ENCODE measurements around the gene ADCY10.

- TF ChIP-seq POLR2A (IDR thresholded peaks at IDR 0.05; ENCODE audit: low read length) (no peak), GATA1 (IDR thresholded peaks at IDR 0.05; ENCODE audit: low read depth, low read length) (no peak)
These were observed 23.5 kb downstream of the ADCY10 start for GRCh38 chr1:167890400-167890799.
